Fibroblast of lung (primary cell): ENCODE data around the gene CASQ2. TPM values are rescaled to one million over a fixed set of nuclear protein-coding genes. Genes with fewer than 3 reads are reported as not detected.
A peak's percentile ranks its signal among the peaks of the same experiment; 100 is the strongest.

ENCODE experiments used
- DNase-seq, 2 donors: peaks; one replicate each; pipeline versions ENCODE4 v3.0.0 to v3.0.0-alpha.2; 2010; ENCODE audit warnings: low read depth in 2 of 2
- H2AFZ ChIP-seq: 2 replicates; pipeline ENCODE4 v1.5.1; 2012; ENCODE audit warnings: low read length, control low read depth, inconsistent platforms
- H3K27ac ChIP-seq: 2 replicates; pipeline ENCODE4 v1.5.1; 2011; ENCODE audit warnings: low read length, control low read depth; ENCODE audit not compliant: insufficient read depth
- H3K27me3 ChIP-seq: 2 replicates; pipeline ENCODE4 v1.5.1; 2011; ENCODE audit warnings: mild to moderate bottlenecking, low read length; ENCODE audit not compliant: control insufficient read depth, insufficient read depth
- H3K36me3 ChIP-seq: 2 replicates; pipeline ENCODE4 v1.5.1; 2011; ENCODE audit warnings: low read length; ENCODE audit not compliant: control insufficient read depth, insufficient read depth
- H3K4me1 ChIP-seq: 2 replicates; pipeline ENCODE4 v1.5.1; 2011; ENCODE audit warnings: low read length; ENCODE audit not compliant: control insufficient read depth, insufficient read depth; ENCODE audit errors: extremely low read depth
- H3K4me2 ChIP-seq: 2 replicates; pipeline ENCODE4 v1.5.1; 2011; ENCODE audit warnings: low read length, control low read depth; ENCODE audit not compliant: insufficient read depth; ENCODE audit errors: extremely low read depth
- H3K4me3 ChIP-seq, 4 experiments: fragments of 200-600 bp in 1 of 4; sonication (generic) in 1 of 4; replicated peaks in 1 of 4; 2 replicates each; pipeline ENCODE4 v1.5.1; 2011 to 2016; ENCODE audit warnings: low read length in 4 of 4, low read depth in 3 of 4, mild to moderate bottlenecking in 3 of 4, control low read depth in 2 of 4, inconsistent platforms in 1 of 4, mixed read lengths in 1 of 4; ENCODE audit not compliant: insufficient read depth in 1 of 4; ENCODE audit errors: control extremely low read depth in 1 of 4
- H3K79me2 ChIP-seq: 2 replicates; pipeline ENCODE4 v1.5.1; 2012; ENCODE audit warnings: mild to moderate bottlenecking, low read length, inconsistent platforms; ENCODE audit not compliant: control insufficient read depth, insufficient read depth
- H3K9ac ChIP-seq: 2 replicates; pipeline ENCODE4 v1.5.1; 2011; ENCODE audit warnings: mild to moderate bottlenecking, low read length, control low read depth; ENCODE audit not compliant: insufficient read depth
- H3K9me3 ChIP-seq: 2 replicates; pipeline ENCODE4 v1.5.1; 2012; ENCODE audit warnings: low read depth, low read length; ENCODE audit not compliant: control insufficient read depth, insufficient read depth
- H4K20me1 ChIP-seq: 2 replicates; pipeline ENCODE4 v1.5.1; 2011; ENCODE audit warnings: low read length; ENCODE audit not compliant: control insufficient read depth, insufficient read depth; ENCODE audit errors: extremely low read depth
- EZH2 ChIP-seq: IDR thresholded peaks from 2 replicates; pipeline ENCODE4 v1.5.1; 2012; ENCODE audit warnings: low read length, control low read depth, mild to moderate bottlenecking; ENCODE audit errors: missing control alignments
- polyA plus RNA-seq, 2 donors: library from polyadenylated mRNA; depleted of rRNA in 1 of 2; stranded (reverse) in 1 of 2; unstranded in 1 of 2; fragments of >200 nt; gene quantifications; 2 replicates each; pipeline ENCODE4 v1.2.1, GENCODE V29; 2011 to 2012; ENCODE audit warnings: missing spikeins in 1 of 2
- total RNA-seq: library from RNA; depleted of rRNA; stranded (reverse); fragments of >200 nt; gene quantifications from 2 replicates; pipeline ENCODE4 v1.2.1, GENCODE V29; 2014
- TF ChIP-seq, protein P1 (sequence below), 2 donors: IDR thresholded peaks in 1 of 2; conservative IDR thresholded peaks in 1 of 2; 1 replicate in 1 of 2; 2 replicates in 1 of 2; pipeline ENCODE4 v1.5.1; 2011 to 2012; ENCODE audit warnings: low read length in 2 of 2, control low read depth in 1 of 2, inconsistent platforms in 1 of 2, low read depth in 1 of 2, mild to moderate bottlenecking in 1 of 2

Gene CASQ2
- total and polyA plus RNA-seq, 2 donors (not counting 1 experiment from before 2014, with no cell fraction given) = 0.03 TPM; not detected in 1

GRCh38 chr1:115717541-115717940 lies 51.0 kb downstream of the CASQ2 start:
- H3K4me2 ChIP-seq = no peak overlapping the region
- H3K9me3 ChIP-seq = no peaks in the 10 kb centered on the region
- no peak overlapping the region for H3K27ac ChIP-seq
- H3K9ac ChIP-seq = no peak overlapping the region
- peak; percentile 27 for TF ChIP-seq EZH2
- TF ChIP-seq, protein P1, sequence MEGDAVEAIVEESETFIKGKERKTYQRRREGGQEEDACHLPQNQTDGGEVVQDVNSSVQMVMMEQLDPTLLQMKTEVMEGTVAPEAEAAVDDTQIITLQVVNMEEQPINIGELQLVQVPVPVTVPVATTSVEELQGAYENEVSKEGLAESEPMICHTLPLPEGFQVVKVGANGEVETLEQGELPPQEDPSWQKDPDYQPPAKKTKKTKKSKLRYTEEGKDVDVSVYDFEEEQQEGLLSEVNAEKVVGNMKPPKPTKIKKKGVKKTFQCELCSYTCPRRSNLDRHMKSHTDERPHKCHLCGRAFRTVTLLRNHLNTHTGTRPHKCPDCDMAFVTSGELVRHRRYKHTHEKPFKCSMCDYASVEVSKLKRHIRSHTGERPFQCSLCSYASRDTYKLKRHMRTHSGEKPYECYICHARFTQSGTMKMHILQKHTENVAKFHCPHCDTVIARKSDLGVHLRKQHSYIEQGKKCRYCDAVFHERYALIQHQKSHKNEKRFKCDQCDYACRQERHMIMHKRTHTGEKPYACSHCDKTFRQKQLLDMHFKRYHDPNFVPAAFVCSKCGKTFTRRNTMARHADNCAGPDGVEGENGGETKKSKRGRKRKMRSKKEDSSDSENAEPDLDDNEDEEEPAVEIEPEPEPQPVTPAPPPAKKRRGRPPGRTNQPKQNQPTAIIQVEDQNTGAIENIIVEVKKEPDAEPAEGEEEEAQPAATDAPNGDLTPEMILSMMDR (conservative IDR thresholded peaks at IDR 0.05 in 1 of 2, IDR thresholded peaks at IDR 0.05 in 1 of 2; ENCODE audit: low read depth in 1 of 2, low read length in 2 of 2) = peak; percentile 39 to 64
- peak; percentile 27 to 58 for DNase-seq
- H3K36me3 ChIP-seq = no peaks in the 10 kb centered on the region
- H3K79me2 ChIP-seq = no peaks in the 10 kb centered on the region
- H3K4me3 ChIP-seq = no peak overlapping the region
- H3K27me3 ChIP-seq = peaks cover 10% of the 10 kb centered on the region
- no peaks in the 10 kb centered on the region for H4K20me1 ChIP-seq
- H2AFZ ChIP-seq = no peak overlapping the region
- H3K4me1 ChIP-seq = no peaks in the 10 kb centered on the region

GRCh38 chr1:115714572-115715141 lies 53.9 kb downstream of the CASQ2 start:
- Histone ChIP-seq H3K27ac (no peak overlapping the region), H2AFZ (no peak overlapping the region), H3K36me3 (no peaks in the 10 kb centered on the region), H3K27me3 (peaks cover 16% of the 10 kb centered on the region), H3K79me2 (no peaks in the 10 kb centered on the region), H3K4me2 (no peak overlapping the region), H3K9me3 (no peaks in the 10 kb centered on the region), H3K9ac (no peak overlapping the region), H3K4me1 (no peaks in the 10 kb centered on the region), H3K4me3 (no peak overlapping the region), H4K20me1 (no peaks in the 10 kb centered on the region)
- TF ChIP-seq, protein P1 (conservative IDR thresholded peaks at IDR 0.05 in 1 of 2, IDR thresholded peaks at IDR 0.05 in 1 of 2; ENCODE audit: low read depth in 1 of 2, low read length in 2 of 2) = no peak
- no peak for TF ChIP-seq EZH2
- DNase-seq = no peak

- H3K27me3 ChIP-seq = peaks cover 16% of the 10 kb centered on the region
- no peak overlapping the region for H3K27ac ChIP-seq
- H3K4me3 ChIP-seq = no peak overlapping the region
- DNase-seq = no peak
- H3K9ac ChIP-seq = no peak overlapping the region
- H3K79me2 ChIP-seq = no peaks in the 10 kb centered on the region
- H3K36me3 ChIP-seq = no peaks in the 10 kb centered on the region
- no peaks in the 10 kb centered on the region for H3K4me1 ChIP-seq
- H2AFZ ChIP-seq = no peak overlapping the region
- no peak overlapping the region for H3K4me2 ChIP-seq
- no peaks in the 10 kb centered on the region for H4K20me1 ChIP-seq
- TF ChIP-seq, protein P1 (conservative IDR thresholded peaks at IDR 0.05 in 1 of 2, IDR thresholded peaks at IDR 0.05 in 1 of 2; ENCODE audit: low read depth in 1 of 2, low read length in 2 of 2) = no peak
- no peak for TF ChIP-seq EZH2
- no peaks in the 10 kb centered on the region for H3K9me3 ChIP-seq
Observed at GRCh38 chr1:115713906-115714305, 54.6 kb downstream of the CASQ2 start.
